K562 (cell line): ENCODE results near the gene MYADML2. TPM values are rescaled to one million over a fixed set of nuclear protein-coding genes. Genes with fewer than 3 reads are reported as not detected.

ENCODE experiments used
- BRCA1 ChIP-seq, 2 experiments: fragments of 450-650 bp in 1 of 2; sonication (generic) in 1 of 2; formaldehyde crosslinking in 1 of 2; IDR thresholded peaks; 2 replicates each; pipeline versions ENCODE4 v1.5.0 to v1.6.1; 2017 to 2020; ENCODE audit warnings: mild to moderate bottlenecking in 1 of 2, missing genetic modification reagents in 1 of 2
- ZNF512 ChIP-seq: IDR thresholded peaks from 2 replicates; pipeline ENCODE4 v1.6.1; 2016; ENCODE audit warnings: missing genetic modification characterization, missing compliant biosample characterization
- ZNF609 ChIP-seq: sonication (generic); formaldehyde crosslinking; IDR thresholded peaks from 2 replicates; pipeline ENCODE4 v1.8.1; 2023; ENCODE audit warnings: missing genetic modification reagents, mild to moderate bottlenecking, borderline replicate concordance
- polyA plus RNA-seq, 8 experiments: library from polyadenylated mRNA; depleted of rRNA in 4 of 8; stranded (reverse) in 5 of 8; unstranded in 3 of 8; fragments of >200 nt; fragmentation: Nextera tagmentation in 2 of 8; fragmentation: Illumina TruSeq in 1 of 8; extraction: Ambion mirVana in 2 of 8; extraction: Trizol in 1 of 8; gene quantifications; 2 replicates each; pipeline versions ENCODE4 v1.2.1 to v1.2.3, GENCODE V29; 2011 to 2014; ENCODE audit warnings: inconsistent platforms in 1 of 8, missing spikeins in 1 of 8
- total RNA-seq, 7 experiments: library from RNA; depleted of rRNA in 6 of 7; stranded (reverse); fragments of >200 nt in 6 of 7; fragmentation: Illumina TruSeq in 2 of 7; extraction: Trizol in 2 of 7; gene quantifications; 2 replicates each; pipeline versions ENCODE4 v1.2.1 to v1.2.3, GENCODE V29; 2011 to 2021; ENCODE audit warnings: low replicate concordance in 1 of 7
- TF ChIP-seq, protein P1 (sequence below): fragments of 250-450 bp; sonication (Bioruptor Pico); IDR thresholded peaks from 2 replicates; pipeline ENCODE4 v1.4.0; 2020
- TF ChIP-seq, protein P2 (sequence below): sonication (generic); formaldehyde crosslinking; IDR thresholded peaks from 2 replicates; pipeline ENCODE4 v1.8.1; 2023; ENCODE audit warnings: mild to moderate bottlenecking, missing genetic modification reagents
- TF ChIP-seq, protein P3 (sequence below), 2 experiments: fragments of 450-650 bp in 1 of 2; sonication (generic) in 1 of 2; formaldehyde crosslinking; conservative IDR thresholded peaks; 2 replicates each; pipeline versions ENCODE4 v1.4.0 to v1.8.1; 2020 to 2022; ENCODE audit warnings: mild to moderate bottlenecking in 1 of 2, missing genetic modification reagents in 1 of 2
- TF ChIP-seq, protein P4 (sequence below): fragments of 450-650 bp; formaldehyde crosslinking; IDR thresholded peaks from 2 replicates; pipeline ENCODE4 v1.4.0; 2020; ENCODE audit warnings: mild to moderate bottlenecking, mixed read lengths

MYADML2 gene
- total and polyA plus RNA-seq, 9 of the 15 experiments (the other 6 are each of a cell fraction or from before 2014, with no cell fraction given) = not detected

GRCh38 chr17:81966343-81967243 is 19.6 kb upstream of the MYADML2 start (continued):
- TF ChIP-seq ZNF609 (no peak), BRCA1 (IDR thresholded peaks at IDR 0.05) (no peak), BRCA1 (CRISPR knock-in tag; IDR thresholded peaks at IDR 0.05) (no peak), ZNF512 (tag) (no peak)
- TF ChIP-seq, protein P1, sequence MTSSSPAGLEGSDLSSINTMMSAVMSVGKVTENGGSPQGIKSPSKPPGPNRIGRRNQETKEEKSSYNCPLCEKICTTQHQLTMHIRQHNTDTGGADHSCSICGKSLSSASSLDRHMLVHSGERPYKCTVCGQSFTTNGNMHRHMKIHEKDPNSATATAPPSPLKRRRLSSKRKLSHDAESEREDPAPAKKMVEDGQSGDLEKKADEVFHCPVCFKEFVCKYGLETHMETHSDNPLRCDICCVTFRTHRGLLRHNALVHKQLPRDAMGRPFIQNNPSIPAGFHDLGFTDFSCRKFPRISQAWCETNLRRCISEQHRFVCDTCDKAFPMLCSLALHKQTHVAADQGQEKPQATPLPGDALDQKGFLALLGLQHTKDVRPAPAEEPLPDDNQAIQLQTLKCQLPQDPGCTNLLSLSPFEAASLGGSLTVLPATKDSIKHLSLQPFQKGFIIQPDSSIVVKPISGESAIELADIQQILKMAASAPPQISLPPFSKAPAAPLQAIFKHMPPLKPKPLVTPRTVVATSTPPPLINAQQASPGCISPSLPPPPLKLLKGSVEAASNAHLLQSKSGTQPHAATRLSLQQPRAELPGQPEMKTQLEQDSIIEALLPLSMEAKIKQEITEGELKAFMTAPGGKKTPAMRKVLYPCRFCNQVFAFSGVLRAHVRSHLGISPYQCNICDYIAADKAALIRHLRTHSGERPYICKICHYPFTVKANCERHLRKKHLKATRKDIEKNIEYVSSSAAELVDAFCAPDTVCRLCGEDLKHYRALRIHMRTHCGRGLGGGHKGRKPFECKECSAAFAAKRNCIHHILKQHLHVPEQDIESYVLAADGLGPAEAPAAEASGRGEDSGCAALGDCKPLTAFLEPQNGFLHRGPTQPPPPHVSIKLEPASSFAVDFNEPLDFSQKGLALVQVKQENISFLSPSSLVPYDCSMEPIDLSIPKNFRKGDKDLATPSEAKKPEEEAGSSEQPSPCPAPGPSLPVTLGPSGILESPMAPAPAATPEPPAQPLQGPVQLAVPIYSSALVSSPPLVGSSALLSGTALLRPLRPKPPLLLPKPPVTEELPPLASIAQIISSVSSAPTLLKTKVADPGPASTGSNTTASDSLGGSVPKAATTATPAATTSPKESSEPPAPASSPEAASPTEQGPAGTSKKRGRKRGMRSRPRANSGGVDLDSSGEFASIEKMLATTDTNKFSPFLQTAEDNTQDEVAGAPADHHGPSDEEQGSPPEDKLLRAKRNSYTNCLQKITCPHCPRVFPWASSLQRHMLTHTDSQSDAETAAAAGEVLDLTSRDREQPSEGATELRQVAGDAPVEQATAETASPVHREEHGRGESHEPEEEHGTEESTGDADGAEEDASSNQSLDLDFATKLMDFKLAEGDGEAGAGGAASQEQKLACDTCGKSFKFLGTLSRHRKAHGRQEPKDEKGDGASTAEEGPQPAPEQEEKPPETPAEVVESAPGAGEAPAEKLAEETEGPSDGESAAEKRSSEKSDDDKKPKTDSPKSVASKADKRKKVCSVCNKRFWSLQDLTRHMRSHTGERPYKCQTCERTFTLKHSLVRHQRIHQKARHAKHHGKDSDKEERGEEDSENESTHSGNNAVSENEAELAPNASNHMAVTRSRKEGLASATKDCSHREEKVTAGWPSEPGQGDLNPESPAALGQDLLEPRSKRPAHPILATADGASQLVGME (CRISPR knock-in tag) = no peak
- TF ChIP-seq, protein P2, sequence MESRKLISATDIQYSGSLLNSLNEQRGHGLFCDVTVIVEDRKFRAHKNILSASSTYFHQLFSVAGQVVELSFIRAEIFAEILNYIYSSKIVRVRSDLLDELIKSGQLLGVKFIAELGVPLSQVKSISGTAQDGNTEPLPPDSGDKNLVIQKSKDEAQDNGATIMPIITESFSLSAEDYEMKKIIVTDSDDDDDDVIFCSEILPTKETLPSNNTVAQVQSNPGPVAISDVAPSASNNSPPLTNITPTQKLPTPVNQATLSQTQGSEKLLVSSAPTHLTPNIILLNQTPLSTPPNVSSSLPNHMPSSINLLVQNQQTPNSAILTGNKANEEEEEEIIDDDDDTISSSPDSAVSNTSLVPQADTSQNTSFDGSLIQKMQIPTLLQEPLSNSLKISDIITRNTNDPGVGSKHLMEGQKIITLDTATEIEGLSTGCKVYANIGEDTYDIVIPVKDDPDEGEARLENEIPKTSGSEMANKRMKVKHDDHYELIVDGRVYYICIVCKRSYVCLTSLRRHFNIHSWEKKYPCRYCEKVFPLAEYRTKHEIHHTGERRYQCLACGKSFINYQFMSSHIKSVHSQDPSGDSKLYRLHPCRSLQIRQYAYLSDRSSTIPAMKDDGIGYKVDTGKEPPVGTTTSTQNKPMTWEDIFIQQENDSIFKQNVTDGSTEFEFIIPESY (CRISPR knock-in tag) = peak; percentile 99
- TF ChIP-seq, protein P3, sequence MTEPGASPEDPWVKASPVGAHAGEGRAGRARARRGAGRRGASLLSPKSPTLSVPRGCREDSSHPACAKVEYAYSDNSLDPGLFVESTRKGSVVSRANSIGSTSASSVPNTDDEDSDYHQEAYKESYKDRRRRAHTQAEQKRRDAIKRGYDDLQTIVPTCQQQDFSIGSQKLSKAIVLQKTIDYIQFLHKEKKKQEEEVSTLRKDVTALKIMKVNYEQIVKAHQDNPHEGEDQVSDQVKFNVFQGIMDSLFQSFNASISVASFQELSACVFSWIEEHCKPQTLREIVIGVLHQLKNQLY (CRISPR knock-in tag; conservative IDR thresholded peaks at IDR 0.05) = no peak
- TF ChIP-seq, protein P4, sequence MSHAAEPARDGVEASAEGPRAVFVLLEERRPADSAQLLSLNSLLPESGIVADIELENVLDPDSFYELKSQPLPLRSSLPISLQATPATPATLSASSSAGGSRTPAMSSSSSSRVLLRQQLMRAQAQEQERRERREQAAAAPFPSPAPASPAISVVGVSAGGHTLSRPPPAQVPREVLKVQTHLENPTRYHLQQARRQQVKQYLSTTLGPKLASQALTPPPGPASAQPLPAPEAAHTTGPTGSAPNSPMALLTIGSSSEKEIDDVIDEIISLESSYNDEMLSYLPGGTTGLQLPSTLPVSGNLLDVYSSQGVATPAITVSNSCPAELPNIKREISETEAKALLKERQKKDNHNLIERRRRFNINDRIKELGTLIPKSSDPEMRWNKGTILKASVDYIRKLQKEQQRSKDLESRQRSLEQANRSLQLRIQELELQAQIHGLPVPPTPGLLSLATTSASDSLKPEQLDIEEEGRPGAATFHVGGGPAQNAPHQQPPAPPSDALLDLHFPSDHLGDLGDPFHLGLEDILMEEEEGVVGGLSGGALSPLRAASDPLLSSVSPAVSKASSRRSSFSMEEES (CRISPR knock-in tag) = no peak
